GM19240 (cell line): ENCODE data around the gene FAT1.
"Not testable (repeated sequence)": the region's sequence is repeated elsewhere in the genome, so short reads cannot be mapped to it uniquely, and the experiment has no call there.

ENCODE experiments used
- DNase-seq: peaks from one replicate; pipeline ENCODE4 v3.0.0; 2011; ENCODE audit warnings: low spot score; ENCODE audit not compliant: insufficient read length

The FAT1 gene, protein sequence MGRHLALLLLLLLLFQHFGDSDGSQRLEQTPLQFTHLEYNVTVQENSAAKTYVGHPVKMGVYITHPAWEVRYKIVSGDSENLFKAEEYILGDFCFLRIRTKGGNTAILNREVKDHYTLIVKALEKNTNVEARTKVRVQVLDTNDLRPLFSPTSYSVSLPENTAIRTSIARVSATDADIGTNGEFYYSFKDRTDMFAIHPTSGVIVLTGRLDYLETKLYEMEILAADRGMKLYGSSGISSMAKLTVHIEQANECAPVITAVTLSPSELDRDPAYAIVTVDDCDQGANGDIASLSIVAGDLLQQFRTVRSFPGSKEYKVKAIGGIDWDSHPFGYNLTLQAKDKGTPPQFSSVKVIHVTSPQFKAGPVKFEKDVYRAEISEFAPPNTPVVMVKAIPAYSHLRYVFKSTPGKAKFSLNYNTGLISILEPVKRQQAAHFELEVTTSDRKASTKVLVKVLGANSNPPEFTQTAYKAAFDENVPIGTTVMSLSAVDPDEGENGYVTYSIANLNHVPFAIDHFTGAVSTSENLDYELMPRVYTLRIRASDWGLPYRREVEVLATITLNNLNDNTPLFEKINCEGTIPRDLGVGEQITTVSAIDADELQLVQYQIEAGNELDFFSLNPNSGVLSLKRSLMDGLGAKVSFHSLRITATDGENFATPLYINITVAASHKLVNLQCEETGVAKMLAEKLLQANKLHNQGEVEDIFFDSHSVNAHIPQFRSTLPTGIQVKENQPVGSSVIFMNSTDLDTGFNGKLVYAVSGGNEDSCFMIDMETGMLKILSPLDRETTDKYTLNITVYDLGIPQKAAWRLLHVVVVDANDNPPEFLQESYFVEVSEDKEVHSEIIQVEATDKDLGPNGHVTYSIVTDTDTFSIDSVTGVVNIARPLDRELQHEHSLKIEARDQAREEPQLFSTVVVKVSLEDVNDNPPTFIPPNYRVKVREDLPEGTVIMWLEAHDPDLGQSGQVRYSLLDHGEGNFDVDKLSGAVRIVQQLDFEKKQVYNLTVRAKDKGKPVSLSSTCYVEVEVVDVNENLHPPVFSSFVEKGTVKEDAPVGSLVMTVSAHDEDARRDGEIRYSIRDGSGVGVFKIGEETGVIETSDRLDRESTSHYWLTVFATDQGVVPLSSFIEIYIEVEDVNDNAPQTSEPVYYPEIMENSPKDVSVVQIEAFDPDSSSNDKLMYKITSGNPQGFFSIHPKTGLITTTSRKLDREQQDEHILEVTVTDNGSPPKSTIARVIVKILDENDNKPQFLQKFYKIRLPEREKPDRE (N-terminal part only)

DNA sequence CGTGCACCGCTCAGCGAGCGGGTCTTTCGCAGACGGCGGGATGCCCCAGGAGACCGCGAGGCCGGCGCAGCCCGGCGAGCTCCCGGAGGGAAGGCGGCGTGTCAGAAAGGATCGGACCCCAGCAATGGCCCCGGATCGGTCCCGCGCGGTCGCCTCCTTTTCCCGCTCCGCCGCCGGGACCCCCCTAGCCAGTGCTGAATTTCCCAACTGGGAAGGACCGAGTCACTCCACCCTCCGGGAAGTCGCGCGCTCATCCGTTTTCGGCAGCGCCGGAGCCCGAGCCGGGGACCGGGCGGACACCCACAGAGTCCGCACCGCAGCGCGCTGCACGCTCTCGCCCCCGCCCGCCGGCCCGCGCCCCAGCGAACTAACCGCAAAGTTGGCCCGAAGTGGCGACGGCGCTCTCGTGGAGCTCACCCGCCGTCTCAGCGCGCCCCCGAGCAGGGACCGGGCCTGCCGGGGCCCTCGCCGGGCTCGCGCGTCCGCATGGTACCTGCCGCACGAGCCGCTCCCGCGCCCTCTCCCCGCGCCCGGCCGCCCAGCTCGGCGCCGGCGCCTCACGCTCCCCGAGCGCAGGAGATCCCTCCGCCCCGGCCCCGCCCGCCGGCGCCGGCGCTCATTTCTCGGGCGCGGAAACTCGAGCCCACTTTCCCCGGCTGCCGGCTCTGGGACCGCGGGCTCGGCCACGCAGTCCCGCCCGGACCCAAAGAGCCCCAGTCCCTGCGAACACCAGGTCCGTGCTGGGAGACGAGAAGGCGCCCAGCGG lies at the start of gene FAT1:
Gene FAT1 (minus strand): TSS at position 565 of the 766 bp plus-strand sequence. CDS start 14,029 bp downstream, outside the sequence.
- DNase-seq = no peak

DNA sequence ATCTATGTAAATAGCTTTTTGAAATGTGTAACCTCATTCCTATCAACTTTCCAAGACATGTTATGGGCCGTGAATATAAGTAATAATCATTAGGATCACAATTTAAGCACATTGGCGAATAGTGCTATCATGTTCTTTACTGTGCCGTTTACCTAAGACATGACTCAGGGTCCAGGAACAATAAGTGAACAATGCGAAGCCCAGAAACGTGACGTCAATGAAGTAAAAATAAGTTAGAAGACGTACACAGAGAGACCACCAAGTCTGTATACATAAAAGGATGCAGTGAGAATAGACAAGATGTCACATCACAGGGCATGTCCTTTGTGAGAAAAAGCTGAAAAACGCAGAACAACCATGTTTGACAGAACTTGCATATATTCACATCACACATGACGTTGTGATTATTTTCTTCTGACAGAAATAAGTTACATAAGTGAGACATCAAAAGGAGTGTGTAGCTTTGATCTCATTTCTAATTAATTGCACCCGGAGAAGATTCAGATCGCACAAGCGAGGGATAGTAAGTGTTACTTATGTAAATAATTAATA lies 49.4 kb upstream of the FAT1 start:
- no peak for DNase-seq

DNA sequence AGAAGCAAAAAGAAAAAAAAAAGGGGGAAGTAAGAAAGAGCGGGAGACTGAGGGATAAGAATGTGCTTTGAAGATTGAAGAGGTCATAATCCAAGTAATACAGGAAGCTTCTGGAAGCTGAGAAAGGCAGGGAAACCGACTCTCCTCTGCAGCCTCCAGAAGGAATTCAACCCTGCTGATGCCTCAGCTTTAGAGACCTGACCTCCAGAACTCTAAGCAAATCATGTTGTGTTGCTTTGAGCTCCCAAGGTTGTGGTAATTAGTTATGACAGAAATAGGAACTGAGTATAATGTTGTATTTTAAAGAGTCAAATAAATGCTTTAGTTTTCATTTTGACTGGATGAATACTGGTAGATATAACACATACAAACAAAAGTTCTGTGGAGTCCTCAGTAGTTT lies 48.0 kb upstream of the FAT1 start:
- no peak for DNase-seq

DNA sequence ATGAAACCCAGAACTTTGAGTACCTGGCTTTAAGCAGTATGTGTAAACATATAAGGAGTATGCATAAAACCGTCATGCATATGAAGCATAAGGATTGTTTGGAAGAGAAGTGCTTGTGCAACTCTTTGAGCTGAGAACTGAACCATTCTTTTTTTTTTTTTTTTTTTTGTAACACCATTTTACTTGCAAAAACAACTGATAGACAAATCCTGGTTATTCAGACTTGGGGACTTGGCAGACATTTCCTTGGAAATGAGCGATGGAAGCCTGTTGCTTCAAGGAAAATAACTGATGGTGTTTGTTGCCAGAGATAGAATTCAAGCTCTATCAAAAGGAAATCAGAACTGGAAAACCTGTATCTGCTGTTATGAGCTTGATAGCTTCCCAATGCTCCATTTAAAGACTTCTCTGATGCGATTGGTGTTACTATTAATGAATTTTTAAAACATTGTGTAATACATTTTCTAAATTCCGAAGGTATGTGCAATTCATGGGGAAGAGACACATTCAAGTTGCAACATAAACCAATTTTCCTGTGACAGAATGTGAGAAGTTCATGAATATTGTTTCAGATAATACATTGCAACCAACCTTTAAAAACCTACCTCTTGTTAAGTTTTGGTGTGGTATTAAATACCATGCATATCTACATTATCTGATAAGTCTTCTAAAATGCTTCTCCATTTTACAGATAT lies 47.0 kb upstream of the FAT1 start:
- no peak for DNase-seq

DNA sequence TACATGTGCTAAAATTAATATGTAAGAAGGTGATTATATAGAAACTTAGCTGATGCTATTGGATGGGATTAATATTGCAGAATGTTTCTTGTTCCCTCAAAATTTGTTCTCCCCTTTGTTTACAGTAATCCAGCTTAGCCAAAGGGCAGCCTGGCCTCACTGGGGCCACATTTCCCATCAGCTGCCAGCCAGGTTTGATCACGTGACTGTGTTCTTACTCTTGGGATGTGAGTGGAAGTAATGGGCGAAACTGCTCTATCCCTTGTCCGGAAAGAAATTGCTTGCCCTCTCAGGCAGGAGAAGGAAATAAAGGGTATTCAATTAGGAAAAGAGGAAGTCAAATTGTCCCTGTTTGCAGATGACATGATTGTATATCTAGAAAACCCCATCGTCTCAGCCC lies 44.1 kb upstream of the FAT1 start:
- DNase-seq = no peak

DNA sequence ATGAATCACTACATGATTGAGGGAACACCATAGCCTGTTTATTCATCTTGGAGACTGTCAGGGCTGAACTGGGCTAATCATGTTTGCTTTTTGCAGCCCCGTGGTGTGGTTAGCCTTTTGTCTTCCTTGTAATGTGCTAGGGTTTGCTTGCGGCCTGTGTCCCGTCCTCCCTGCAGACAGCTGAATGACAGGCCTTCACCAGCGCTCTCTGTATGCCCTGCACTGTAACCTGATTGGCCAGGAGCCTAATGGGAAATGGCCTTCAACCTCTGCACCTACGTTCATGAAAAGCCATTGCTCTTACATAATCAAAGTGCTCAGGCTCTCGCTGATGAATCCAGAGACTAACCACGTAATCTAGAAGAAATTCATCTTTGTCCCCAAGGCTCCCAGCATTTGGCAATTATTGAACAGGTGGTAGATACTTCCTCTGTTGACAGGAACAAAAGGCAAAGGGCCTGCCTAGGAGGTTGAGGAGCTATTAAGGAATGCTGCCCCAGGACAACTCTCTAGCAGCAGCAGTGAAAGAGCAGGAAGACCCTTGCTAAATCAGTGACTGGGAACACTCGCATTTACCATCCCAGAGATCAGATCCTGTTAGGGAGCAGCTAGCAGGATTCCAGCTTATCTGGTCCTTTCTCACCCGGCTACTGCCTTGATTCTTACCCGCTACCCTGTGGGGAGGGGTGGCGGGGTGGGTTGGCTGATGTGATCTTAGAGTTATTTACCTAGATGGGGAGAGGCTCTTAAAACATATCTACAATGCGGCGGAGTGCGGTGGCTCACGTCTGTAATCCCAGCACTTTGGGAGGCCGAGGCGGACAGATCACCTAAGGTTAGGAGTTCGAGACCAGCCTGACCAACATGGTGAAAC lies 42.3 kb upstream of the FAT1 start:
- no peak for DNase-seq

DNA sequence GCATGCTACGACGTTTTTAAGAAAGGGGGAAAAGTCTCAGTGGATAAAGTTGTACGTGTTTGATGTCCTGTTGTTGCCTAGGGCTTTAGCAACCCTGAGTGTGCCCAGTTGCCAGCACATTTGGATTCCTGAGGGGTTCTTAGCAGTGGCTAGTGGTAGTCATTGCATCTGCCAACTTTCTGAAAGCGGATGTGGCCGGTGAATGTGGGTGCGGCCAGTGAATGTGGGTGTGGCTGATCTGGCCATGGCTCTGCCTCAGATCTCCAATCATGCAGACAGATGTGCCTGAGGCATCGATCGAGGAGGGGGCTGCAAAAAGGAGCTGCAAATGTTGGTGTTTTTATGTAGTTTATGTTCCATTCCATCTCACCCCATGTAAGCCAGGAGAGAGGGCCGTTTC lies 41.5 kb upstream of the FAT1 start:
- no peak for DNase-seq

DNA sequence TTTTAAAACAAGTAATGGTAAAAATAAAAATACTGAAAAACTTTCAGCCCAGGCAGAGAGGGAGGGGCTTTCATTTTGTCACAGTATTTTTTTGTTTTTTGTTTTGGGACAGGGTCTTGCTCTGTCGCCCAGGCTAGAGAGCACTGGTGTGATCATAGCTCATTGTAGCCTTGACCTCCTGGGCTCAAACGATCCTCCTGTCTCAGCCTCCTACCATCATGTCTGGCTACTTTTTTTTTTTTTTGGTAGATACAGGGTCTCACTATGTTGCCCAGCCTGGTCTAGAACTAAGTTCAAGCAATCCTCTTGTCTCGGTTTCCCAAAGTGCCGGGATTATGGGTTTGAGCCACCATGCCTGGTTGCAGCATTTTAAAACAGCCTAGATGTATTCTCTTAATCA lies 40.8 kb upstream of the FAT1 start:
- no peak for DNase-seq

DNA sequence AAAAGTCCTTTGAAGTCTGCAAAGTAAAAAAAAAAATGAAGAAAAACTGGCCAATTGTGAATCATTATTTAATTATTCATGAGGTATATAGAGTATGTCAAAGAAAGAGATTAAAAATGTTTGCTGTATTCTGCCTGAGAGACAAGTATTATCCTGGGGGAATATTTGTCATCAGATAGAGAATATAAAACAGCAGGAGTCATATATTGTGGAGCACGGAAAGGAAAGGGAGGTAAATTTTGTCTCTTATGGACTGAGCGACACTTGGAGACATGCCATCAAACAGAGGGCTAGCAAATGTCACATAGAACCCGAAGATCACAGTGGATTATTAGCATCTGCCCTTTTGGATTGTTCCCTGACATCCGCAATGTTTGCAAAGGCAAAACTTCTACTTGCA lies 39.2 kb upstream of the FAT1 start:
- DNase-seq = no peak

DNA sequence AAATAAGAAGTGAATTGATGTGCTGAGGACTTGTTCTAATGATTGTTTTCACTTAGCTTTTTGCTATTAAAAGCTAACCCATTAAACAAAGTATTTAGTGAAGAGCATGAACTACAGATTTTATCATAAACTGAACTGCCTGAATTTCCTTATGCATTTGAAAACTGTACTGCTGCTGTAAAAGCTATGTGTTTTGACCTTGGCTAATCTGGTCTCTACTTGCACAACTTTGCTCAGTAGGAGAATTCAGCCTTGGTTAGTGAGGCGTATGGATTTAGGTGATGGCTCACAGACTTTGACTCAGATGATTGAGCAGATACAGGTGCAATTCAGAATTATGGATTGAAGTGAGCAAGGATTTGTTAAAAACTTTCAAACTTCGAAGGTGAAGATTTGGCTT lies 38.7 kb upstream of the FAT1 start:
- DNase-seq = no peak

DNA sequence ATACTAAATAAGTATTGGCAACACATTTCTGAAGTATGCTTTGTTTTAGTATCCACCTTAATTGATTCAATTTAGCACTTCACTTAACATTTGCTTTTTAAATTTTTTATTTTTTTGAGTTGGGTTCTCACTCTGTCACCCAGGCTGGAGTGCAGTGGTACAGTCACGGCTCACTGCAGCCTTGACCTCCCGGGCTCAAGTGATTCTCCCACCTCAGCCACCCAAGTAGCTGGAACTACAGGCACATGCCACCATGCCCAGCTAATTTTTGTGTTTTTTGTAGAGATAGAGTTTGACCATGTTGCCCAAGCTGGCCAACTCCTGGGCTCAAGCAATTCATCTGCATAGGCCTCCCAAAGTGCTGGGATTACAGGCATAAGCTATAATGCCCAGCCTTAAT lies 38.3 kb upstream of the FAT1 start:
- not testable (repeated sequence) for DNase-seq

DNA sequence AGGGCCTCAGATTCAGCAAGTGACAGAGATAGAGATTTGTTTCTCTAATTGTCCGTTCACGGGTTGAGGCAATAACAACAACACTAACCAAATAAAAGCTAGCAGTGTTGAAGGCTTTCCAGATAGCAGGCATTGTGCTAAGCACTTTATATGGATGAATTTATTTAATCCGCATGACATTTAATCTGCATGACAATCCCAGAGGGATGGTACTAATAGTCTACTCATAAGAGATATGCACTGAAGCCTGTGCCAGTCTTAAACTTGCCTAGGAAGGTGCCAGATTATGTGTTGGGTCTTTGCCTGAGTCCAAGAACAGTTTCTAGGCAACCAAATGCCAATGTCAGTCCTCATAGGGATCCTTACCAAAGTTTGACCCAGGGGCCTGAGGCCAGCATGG lies 37.7 kb upstream of the FAT1 start:
- no peak for DNase-seq

DNA sequence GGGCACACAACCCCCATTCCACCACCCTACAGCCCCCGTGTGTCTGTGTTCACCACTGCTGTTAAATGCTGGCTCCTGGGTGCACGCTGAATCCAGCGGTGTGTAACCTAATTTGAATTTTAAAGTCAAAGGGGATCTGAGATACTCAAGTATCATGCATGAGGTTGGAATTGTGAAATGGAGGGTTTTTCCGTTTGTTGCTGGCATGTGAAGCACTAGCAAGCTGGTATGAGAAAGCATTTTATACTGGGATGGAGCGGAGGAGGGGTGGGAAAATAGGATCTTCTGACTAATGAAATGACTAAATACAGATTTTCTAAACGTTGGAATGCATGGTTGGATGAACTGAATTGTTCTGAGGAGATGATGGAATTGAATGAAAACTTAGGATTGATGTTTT lies 36.9 kb upstream of the FAT1 start:
- DNase-seq = no peak

DNA sequence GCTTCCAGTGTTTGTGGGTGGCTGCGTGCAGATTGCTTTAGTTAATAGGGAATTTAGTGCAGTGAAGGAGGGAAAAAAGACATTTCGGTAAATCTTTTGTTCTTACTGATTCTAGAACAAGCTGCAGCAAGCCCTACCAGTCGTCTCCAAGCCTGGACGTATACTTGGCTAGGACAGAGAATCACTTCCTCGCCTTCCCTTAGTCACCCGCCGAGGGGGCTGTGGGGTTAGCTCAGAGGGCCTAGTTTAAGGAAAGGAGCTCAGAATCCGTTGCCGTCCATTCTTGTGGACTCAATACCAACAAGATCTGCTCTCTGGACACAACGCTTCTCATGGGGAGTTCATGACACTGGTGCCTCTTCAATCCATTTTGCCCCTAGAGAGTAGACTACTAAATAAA lies 36.3 kb upstream of the FAT1 start:
- no peak for DNase-seq

DNA sequence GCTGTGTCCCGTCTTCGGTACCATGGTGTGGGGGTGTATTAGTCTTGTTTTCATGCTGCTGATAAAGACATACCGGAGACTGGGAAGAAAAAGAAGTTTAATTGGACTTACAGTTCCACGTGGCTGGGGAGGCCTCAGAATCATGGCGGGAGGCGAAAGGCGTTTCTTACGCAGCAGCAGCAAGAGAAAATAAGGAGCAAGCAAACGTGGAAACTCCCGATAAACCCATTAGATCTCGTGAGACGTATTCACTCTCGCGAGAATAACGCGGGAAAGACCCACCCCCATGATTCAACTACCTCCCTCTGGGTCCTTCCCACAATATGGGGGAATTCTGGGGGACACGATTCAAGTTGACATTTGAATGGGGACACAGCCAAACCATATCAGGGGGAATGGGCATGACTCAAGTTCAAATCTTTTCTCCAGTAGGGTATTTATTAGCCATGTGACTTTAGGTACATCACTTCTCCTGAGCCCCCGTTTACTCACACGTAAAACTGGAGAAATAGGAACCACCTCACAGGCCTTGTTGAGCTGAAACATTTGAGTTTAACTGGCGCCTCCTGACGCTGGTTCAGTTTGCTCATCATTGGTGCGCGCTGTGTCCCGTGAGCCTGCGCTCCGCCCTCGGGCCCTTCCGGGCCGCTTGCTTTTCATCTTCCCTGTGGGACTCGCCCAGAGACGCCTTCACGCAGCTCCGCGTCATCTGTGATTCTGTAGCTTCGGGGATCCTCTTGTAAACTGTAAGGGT lies 35.5 kb upstream of the FAT1 start:
- no peak for DNase-seq

DNA sequence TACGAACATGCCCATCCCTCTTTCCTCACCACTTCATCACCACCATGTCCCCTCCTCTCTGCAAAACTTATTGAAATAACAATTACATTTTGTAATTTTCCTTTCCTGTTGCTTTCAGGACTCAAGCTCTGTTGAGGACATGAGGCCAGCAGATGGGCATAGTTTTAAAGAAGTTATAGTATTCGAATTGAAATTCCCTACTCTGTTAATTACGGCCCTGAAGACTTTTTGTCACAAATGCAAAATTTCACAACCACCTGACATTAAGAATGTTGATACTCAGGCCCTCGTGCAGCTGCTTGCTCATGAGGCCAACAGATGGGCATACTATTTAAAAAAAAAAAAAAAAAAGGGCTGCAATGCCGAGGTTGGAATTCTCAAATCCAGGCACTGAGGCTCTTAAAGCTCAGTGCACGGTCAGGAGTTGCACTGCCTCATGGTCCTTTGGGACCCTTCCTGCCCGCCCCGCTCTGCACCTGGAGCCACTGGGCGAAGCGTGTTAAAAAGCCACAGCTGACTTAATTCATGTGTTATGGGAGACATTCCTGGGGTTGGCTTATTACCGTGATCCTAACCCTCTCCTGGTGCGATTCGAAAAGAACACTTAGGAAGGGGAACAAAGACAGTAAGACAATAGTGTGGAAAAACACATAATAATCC lies 34.2 kb upstream of the FAT1 start:
- DNase-seq = no peak

DNA sequence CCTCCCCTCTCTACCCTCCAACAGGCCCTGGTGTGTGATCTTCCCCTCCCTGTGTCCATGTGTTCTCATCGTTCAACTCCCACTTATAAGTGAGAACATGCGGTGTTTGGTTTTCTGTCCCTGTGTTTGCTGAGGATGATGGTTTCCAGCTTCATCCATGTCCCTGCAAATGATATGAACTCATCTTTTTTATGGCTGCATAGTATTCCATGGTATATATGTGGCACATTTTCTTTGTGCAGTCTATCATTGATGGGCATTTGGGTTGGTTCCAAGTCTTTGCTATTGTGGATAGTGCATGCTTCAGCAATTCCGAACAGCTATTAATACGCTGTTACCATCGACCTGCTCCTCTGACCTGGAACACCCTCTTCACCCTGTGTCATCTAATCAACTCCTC lies 32.9 kb upstream of the FAT1 start:
- not testable (repeated sequence) for DNase-seq
